ENCODE data around the gene MINAR2.

Gene MINAR2

GRCh38 chr5:129773376-129773775, 25.5 kb downstream of the MINAR2 start:
- DNase-seq, result no peak

- no peak for DNase-seq
These were observed 33.7 kb downstream of the MINAR2 start for GRCh38 chr5:129781594-129781993.

- no peak for DNase-seq
These were observed 55.5 kb downstream of the MINAR2 start for GRCh38 chr5:129803403-129803802.

- DNase-seq, result no peak
These were observed 56.8 kb downstream of the MINAR2 start for GRCh38 chr5:129804705-129805104.

GRCh38 chr5:129807162-129807814, 59.4 kb downstream of the MINAR2 start:
- no peak for DNase-seq
